NCI-H2107 (cell line): ENCODE measurements around the gene CASKIN1.

Experiments
- DNase-seq: peaks from one replicate; lab custom pipeline; 2025; lab: John Stamatoyannopoulos, UW

Gene CASKIN1

GRCh38 chr16:2233046-2233775 lies 36.8 kb upstream of the CASKIN1 start:
- DNase-seq: no peak

DNA sequence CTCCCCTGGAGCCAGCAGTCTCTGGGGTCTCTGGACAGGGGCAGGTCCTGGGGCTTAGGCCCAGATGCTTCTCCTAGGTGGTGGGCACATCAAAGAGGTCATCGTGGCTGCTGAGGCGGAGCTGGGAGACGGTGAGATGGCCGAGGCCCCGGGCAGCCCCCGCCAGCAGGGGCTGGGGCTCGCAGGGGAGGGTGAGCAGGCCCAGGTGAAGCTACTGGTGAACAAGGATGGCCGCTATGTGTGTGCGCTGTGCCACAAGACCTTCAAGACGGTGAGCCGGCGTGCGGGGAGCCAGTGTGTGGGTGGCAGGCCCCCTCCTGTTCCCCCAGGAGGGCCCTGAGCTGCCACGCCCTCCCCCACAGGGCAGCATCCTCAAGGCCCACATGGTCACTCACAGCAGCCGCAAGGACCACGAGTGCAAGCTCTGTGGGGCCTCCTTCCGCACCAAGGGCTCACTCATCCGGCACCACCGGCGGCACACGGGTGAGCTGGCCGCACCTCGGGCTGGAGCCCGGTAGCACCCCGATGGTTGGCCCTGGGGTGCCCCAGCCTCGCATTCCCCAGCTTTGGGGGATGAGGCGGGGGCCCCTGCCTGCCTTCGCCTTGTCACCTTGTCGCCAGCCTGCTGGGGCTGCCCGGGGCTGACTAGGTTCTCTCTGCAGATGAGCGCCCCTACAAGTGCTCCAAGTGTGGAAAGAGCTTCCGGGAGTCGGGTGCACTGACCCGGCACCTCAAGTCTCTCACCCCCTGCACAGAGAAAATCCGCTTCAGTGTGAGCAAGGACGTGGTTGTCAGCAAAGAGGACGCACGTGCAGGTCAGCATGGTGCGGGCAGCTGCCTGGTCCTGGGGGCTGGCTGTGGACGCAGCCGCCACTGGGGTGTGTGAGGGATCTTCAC lies 35.9 kb upstream of the CASKIN1 start:
- no peak for DNase-seq

GRCh38 chr16:2231016-2231931 lies 34.9 kb upstream of the CASKIN1 start:
- peak; percentile 70 for DNase-seq

DNA sequence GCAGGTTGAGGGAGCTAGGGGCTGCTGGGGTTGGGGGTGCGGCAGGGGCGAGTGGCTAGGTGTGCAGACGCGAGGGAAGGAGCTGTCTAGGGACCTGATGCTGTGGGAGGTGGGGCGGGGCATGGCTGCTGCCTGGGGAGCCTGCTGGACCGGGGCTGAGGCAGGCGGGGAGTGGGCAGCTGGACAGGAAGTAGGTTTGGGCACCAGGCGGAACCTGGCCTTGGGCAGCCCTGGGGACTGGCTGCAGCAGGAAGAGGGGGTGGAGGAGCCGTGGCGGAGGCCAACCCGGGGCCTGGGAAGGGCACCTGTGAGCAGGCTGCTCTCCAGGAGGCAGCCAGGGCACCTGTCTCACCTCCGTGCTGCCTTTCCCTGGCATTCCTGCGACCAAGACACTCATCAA lies 34.0 kb upstream of the CASKIN1 start:
- DNase-seq: no peak

DNA sequence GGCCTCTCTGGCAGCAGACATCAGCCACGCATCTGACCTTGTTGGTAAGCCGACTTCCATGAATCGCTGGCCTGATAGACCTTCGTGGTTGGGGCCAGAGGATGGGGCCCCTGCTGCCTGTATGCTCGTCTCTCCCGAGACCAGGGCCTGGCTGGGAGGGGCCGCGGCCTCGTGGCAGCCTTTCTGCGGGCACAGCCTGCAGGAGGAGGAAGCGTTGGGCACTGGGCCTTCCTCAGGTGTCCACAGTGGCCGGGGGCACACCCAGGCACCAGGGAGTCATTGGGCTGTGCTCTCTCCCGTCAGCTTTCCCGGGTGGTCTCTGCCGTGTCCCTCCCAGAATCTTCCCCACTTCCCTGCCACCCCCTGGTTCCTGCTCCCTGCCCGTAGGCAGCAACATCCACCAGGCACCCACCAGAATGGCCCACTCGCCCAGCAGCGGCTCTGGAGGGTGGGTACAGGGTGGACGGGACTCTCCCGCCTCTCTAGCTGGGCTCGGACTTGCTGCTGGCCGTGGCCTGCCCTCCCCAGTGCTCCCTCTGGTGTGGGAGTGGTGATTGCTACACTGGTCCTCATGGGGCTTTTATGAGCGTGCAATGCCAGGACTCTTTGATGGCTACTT lies 33.3 kb upstream of the CASKIN1 start:
- no peak for DNase-seq

DNA sequence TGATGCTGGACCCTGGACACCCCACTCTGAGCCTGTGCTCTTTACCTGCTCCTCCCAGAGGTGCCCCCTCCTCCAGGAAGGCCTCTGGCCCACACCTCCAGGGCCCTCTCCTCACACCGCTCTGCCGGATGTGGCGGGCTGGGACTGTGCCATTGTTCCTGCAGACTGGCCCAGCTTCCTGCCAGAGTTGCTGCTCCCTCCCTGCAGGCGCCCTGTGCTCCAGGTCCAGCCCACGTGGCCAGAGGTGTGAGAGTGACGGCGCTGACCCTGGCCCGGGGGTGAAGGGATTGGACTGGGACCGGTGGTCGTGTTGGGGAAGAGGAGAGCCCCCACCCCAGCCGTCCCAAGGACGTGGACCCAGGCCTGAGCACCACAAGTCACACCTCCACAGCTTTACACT lies 32.7 kb upstream of the CASKIN1 start:
- no peak for DNase-seq

DNA sequence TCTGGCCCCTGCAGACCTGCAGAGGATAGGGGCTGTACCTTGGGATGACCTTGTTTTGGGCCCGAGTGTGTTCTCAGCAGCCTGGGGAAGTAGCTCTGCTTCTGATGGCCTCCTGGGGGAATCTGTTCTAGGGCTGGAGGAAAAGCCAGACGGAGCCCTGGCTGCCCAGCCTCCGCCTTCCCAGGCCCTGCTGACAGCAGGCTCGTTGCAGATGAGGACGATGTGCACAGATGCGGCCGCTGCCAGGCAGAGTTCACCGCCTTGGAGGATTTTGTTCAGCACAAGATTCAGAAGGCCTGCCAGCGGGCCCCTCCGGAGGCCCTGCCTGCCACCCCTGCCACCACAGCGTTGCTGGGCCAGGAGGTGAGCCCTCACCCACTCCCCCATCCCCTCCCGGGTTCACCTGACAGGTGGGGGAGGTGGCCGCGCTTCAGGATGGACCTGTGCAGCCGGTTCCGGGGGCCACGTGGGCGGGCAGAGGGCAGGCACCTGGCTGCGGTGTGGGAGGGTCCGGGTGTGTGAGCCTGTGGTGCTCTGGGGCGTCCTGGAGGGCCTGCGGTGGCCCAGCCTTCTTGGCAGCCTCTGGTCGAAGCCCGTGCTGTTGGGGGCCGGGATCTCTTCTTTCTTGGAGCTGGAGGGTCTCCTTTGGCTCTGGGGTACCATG lies 31.9 kb upstream of the CASKIN1 start:
- DNase-seq: no peak

- no peak for DNase-seq
These were observed 30.5 kb upstream of the CASKIN1 start for GRCh38 chr16:2226918-2227317.

GRCh38 chr16:2226245-2226793 lies 29.9 kb upstream of the CASKIN1 start:
- no peak for DNase-seq

DNA sequence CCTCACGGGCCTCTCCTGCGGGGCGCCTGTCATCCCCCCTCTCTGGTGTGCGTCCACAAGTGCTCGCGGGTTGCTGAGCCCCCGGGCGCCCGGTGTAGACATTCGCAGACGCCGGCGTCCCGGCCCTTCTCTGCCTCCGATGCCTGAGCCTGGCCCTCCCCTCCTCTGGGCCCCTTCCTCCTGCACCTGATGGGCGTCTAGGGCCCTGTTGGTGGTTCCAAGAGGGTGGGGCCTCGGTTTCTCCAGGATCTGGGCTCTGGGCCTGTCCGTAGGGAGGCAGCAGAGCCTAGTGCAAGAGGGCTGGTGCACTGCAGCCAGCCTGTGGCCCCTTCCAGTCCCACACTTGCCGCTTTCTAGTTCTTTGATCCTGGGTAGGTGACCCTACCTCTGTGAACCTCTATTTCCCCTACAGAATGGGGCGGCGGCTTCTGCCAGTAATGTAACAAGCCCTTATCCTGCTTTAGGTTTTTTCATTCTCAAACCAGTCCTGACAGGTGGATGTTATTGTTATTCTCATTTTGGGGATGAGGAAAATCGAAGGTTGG lies 27.6 kb upstream of the CASKIN1 start:
- DNase-seq: no peak

- DNase-seq: peak; percentile 96
These were observed 27.0 kb upstream of the CASKIN1 start, which contains the start of gene E4F1 for GRCh38 chr16:2223221-2223941. TSS of gene E4F1 (plus strand) at chr16:2223591. CDS start at chr16:2223614, 23 bp downstream.

DNA sequence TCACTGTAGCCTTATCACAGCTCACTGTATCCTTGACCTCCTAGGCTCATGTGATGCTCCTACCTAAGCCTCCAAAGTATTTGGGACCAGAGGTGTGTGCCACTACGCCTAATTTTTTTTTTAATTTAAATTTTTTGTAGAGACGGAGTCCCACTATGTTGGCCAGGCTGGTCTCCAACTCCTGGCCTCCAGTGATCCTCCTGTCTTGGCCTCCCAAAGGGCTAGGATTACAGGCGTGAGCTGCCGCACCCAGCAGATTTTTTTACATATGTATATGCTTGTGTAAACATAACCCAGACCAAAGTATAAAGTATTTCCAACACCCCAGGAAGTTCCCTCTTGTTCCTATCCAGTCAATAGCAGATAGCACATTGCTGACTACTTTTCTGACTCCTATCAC lies 19.9 kb upstream of the CASKIN1 start:
- no peak for DNase-seq

GRCh38 chr16:2214719-2214968 lies 18.2 kb upstream of the CASKIN1 start, which contains the start of gene PGP:
TSS of gene PGP (minus strand) at chr16:2214840. CDS start at chr16:2214777, 63 bp downstream.
- no peak for DNase-seq

DNA sequence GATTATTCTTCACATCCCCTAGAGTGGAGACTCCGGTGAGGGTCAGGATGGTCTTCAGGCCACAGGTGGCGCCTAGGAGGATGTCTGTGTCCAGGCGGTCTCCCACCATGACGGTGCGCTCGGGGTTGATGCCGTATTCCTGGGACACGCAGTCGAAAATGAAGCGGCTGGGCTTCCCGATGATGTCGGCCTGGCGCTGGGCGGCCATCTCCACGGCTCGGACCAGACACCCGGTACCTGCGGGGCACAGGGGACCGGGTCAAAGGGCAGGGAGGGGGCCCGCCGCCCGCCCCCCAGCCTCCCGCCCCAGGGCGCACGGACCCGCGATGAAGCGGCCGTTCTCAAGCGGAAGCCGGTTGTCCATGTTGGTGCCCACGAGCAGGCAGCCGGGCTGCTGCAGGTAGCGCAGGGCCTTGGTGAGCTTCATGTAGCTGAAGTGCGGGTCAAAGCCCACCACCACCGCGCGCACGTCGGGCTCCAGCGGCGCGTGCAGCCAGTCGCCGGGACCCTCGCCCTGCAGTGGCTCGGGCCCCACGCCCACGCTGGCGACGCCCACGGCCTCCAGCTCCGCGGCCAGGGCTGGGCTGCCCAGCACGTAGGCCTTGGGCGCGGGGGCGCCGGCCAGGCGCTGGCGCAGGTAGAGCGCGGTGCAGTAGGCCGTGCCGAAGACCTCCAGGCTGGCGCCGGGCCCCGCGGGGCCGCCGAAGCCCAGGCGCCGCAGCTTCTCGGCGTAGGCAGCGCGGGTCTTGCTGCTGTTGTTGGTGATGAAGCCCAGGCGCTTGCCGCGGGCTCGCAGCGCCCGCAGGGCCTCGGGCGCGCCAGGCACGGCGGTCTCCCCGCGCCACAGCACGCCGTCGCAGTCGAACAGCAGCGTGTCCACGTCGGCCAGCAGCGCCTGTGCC lies 17.7 kb upstream of the CASKIN1 start:
- DNase-seq: no peak

- DNase-seq: no peak
These were observed 16.2 kb upstream of the CASKIN1 start for GRCh38 chr16:2212362-2213324.

GRCh38 chr16:2211923-2212347 lies 15.5 kb upstream of the CASKIN1 start:
- DNase-seq: no peak
